HL-60 (cell line): ENCODE data around the gene MYCBPAP.

ENCODE experiments used
- CTCF ChIP-seq: IDR thresholded peaks from one replicate; pipeline ENCODE4 v1.5.1; 2011; ENCODE audit warnings: low read length, control low read depth, inconsistent platforms; ENCODE audit not compliant: insufficient read depth
- POLR2AphosphoS5 ChIP-seq: IDR thresholded peaks from 2 replicates; pipeline ENCODE4 v1.6.1; 2012; ENCODE audit warnings: low read depth
- REST ChIP-seq: IDR thresholded peaks from 2 replicates; pipeline ENCODE4 v1.6.1; 2012; ENCODE audit warnings: low read depth; ENCODE audit not compliant: insufficient replicate concordance

- no peak for TF ChIP-seq POLR2AphosphoS5
- no peak for TF ChIP-seq CTCF
- no peak for TF ChIP-seq REST
These were observed 9.0 kb upstream of the MYCBPAP start for GRCh38 chr17:50499270-50499669.
